Measurements from ENCODE around the gene NAPSA. TPM values are rescaled to one million over a fixed set of nuclear protein-coding genes. Genes with fewer than 3 reads are reported as not detected.
"Not testable (repeated sequence)": the region's sequence is repeated elsewhere in the genome, so short reads cannot be mapped to it uniquely, and the experiment has no call there.

NAPSA gene
- 0.27 TPM for total RNA-seq
- long read RNA-seq, result 0 reads

DNA sequence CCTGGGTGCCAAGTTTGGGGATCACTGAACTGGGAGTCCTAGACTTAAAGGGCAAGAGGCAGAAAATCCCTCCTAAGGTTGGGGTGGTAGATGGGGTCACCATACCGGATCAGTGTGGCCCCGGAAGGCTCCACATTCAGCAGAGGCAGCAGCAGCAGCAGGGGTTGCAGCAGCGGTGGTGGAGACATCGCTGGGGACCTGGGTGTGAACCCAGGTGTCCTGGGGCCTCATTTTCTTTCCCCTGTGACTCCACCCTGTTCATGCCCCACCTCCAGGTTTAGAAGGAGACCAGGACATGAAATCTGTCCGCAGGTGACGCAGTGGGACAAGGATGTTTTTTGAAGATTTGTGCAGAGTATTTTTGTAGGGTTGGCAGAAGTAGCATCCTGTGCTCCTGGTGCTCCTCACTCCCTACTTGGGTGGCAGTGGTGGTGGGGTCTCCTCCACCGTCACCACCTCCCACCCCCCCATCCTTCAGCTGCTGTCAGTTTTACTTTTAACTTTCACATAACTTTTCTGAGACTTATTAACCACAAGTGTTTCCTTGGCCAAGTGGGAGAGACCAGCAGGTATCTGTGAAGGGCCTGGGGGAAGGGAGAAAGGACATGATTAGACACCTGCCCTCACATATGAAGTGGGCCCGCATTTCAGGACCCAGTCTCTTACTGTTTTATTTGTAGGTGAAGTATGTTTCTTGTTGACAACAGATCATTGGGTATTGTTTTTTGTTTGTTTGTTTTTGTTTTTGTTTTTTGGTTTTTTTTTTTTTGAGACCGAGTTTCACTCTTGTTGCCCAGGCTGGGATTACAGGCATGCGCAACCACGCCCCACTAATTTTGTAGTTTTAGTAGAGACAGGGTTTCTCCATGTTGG lies at the start of gene NAPSA:
Gene NAPSA (minus strand): TSS at position 206 of the 873 bp plus-strand sequence. CDS start 18 bp downstream, at position 188.
- DNase-seq (ENCODE audit: missing footprints), result no peak
- intact Hi-C loops (cut with DNase I), result loop anchor here (10.0 kb wide), 1 partner anchor 559 kb away; no protein-coding TSS in a partner anchor
- ATAC-seq, result no peak

DNA sequence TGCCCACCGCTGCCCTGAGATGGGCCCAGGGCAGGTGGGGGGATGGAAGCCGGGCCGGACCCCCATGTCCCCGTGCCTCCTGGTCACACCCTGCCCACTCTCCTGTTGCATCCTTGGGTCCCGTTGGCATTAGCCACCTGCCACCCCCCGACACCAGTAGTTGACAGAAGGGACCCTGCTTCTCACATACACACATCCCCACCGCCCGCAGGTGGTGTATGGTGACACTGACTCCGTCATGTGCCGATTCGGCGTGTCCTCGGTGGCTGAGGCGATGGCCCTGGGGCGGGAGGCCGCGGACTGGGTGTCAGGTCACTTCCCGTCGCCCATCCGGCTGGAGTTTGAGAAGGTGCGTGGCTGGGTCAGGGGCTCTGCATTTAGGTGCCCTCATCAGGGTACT lies 48.1 kb upstream of the NAPSA start:
- no peak for ATAC-seq
- no peak for DNase-seq (ENCODE audit: missing footprints)
- intact Hi-C loops (cut with DNase I), result no loop called here

DNA sequence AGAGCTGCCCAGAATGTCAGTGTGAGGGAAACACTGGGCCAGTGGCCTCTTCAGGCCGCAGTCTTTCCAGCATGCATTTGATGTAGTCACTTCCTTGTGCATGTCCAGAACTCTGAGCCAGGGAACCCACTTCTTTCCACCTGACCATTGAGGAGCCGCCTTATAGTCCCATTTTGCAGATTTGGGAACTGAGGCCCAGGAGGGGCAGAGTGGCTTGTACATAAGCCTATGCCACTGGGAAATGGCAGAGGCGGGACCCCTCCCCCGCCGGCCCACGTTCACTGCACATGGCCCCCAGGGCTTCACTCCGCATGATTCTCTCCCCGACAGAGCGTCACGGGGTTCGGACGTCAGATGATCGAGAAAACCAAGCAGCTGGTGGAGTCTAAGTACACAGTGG lies 47.7 kb upstream of the NAPSA start:
- DNase-seq (ENCODE audit: missing footprints), result no peak
- intact Hi-C loops (cut with DNase I), result no loop called here
- no peak for ATAC-seq

DNA sequence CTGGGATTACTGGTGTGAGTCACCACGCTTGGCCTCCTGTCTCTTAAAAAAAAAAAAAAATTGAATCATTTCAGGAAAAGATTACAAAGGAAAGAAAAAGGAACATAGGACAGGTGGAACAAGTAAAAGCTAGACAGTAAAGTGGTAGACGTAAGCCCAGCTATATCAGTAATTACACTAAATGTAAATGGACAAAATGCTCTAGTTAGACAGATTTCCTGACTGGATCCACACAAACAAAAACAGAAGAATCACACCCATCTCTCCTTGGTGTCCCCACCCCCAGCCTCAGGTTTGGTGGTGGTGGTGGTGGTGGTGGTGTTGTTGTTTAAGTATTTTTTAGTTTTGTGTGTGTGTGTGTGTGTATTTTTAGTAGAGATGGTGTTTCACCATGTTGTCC lies 47.0 kb upstream of the NAPSA start:
- ATAC-seq (no peak), DNase-seq (ENCODE audit: missing footprints) (no peak)
- intact Hi-C loops (cut with DNase I), result no loop called here

DNA sequence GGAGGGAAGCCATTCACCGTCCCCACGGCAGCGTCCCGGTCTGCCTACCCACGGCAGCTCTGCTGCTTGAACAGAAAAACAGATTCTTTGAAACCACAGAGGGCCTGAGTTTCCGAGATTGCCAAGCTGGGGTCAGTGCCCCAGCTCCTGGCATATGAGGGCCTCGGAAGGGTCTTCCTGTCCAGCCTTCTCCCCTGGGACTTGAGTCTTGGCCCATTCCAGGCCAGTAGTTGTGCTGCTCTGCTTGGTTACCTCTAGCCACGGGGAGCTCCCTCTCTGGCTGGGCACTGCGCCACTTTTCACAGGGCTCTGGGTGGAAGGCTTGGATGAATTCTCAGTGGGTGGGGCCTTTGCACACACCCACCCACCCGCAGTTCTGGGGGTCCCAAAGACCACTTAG lies 44.7 kb upstream of the NAPSA start:
- ATAC-seq (no peak), DNase-seq (ENCODE audit: missing footprints) (no peak)
- intact Hi-C loops (cut with DNase I), result no loop called here

DNA sequence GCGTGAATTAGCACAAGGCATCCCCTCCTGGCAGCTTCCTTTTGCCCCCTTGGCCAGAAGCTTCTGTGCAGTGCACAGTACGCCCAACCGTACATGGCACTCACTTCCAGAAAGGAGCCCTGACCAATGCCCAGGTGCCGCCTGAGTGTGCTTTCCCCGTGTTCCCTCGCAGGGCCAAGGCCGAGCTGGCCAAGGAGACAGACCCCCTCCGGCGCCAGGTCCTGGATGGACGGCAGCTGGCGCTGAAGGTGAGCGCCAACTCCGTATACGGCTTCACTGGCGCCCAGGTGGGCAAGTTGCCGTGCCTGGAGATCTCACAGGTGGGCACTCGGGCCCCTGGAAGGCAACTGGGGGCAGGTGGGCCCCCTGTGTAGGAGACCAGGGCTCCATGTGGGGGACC lies 43.9 kb upstream of the NAPSA start:
- intact Hi-C loops (cut with DNase I), result no loop called here
- DNase-seq (ENCODE audit: missing footprints), result no peak
- ATAC-seq, result no peak

DNA sequence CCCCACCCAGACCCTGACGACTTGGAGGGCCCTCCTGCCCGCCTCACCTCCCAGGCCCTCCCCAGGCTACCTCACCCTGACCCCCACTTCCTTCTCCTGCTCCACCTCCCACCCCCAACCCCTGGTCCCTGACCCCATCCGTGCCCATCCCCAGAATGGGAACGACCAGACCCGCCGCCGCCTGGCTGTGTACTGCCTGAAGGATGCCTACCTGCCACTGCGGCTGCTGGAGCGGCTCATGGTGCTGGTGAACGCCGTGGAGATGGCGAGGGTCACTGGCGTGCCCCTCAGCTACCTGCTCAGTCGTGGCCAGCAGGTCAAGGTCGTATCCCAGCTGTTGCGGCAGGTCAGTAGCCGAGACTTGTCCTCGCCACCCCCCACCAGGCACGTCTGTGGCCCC lies 41.4 kb upstream of the NAPSA start:
- no peak for DNase-seq (ENCODE audit: missing footprints)
- intact Hi-C loops (cut with DNase I), result no loop called here
- ATAC-seq, result no peak

DNA sequence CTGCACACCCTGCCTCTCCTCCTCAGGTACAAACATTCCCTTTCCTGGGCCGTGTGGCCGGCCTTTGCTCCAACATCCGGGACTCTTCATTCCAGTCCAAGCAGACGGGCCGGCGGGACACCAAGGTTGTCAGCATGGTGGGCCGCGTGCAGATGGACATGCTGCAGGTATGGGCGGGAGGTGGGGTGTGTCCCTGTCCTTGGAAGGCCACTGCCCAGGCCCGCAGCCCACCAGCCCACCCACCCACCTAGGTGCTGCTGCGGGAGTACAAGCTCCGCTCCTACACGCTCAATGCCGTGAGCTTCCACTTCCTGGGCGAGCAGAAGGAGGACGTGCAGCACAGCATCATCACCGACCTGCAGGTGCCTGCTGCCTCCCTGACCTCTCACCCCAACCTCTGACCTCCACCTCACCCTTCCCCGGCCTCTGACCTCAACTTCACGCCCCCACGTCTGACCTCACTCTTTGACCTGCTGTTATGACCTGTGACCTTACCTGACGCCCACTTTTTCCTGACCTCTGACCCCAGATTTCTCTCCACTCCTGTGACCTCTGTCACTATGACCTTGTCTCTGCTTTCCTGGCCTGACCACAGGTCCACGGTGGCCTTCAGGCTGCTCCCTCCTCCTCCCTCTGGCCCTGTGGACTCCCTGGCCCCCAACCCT lies 40.8 kb upstream of the NAPSA start:
- intact Hi-C loops (cut with DNase I), result no loop called here

DNA sequence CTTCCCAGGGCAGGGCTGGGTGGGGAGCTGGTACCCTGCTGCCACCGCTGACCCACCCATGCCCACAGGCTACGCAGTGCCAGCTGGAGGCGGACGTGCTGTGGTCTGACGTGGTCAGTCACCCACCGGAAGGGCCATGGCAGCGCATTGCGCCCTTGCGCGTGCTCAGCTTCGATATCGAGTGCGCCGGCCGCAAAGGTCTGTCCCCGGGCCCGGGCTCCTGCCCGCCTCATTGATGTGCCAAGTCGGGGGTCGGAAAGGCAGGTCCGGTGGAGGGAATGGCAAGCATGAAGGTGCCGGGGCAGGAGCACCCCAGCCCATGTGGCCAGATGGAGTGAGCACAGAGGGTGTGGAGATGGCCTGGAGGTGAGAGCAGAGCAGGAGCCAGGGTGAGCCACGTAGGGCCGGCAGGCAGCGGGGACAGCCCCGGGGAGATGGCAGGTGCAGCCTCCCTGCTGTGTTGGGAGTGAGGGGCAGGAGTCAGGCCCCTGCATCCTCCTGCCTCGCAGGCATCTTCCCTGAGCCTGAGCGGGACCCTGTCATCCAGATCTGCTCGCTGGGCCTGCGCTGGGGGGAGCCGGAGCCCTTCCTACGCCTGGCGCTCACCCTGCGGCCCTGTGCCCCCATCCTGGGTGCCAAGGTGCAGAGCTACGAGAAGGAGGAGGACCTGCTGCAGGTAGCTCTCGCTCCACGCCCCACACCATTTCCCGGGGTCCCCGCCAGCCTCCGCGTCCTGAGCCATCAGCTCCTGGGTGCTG lies 37.3 kb upstream of the NAPSA start:
- DNase-seq (ENCODE audit: missing footprints) (no peak), ATAC-seq (peak; percentile 10)
- intact Hi-C loops (cut with DNase I), result no loop called here

More for the DNA sequence above, 40.8 kb upstream of the NAPSA start:
- ATAC-seq (no peak), DNase-seq (ENCODE audit: missing footprints) (no peak)

DNA sequence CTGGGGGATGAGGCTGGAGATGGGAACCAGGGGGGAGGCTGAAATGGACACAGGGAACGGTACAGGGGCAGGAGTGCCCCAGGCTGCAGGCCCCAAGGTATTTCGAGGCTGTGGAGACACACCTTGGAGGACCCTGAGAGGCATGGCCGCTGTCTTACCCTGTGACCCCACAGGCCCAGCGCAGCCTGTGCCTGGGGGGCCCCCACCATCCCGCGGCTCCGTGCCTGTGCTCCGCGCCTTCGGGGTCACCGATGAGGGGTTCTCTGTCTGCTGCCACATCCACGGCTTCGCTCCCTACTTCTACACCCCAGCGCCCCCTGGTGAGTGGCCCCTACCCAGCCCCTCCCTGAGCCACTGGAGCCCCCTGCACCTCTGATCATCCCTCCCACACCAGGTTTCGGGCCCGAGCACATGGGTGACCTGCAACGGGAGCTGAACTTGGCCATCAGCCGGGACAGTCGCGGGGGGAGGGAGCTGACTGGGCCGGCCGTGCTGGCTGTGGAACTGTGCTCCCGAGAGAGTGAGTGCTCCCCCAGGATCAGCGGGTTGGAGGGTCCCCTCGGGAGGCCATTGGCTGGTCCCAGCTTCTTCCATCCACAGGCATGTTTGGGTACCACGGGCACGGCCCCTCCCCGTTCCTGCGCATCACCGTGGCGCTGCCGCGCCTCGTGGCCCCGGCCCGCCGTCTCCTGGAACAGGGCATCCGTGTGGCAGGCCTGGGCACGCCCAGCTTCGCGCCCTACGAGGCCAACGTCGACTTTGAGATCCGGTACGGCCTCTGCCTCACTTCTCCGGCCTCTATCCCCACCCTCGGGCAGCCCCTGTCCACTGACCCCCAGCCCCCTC lies 36.4 kb upstream of the NAPSA start:
- intact Hi-C loops (cut with DNase I), result no loop called here
- ATAC-seq, result peak; percentile 8
- no peak for DNase-seq (ENCODE audit: missing footprints)

DNA sequence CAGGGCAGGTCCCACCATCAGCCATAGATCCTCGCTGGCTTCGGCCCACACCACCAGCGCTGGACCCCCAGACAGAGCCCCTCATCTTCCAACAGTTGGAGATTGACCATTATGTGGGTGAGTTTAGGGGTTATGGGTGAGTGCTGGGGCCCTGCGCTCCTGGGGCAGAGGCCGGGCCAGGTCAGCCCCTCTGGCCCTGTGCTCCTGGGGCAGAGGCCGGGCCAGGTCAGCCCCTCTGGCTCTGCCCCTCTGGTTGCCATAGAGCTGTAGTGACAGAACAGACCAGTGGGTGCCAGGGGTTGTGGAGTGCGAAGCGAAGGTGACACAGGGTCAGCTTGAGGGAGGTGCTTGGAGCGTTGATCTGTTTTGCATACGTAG lies 33.9 kb upstream of the NAPSA start:
- intact Hi-C loops (cut with DNase I), result no loop called here
- ATAC-seq, result no peak
- DNase-seq (ENCODE audit: missing footprints), result no peak

DNA sequence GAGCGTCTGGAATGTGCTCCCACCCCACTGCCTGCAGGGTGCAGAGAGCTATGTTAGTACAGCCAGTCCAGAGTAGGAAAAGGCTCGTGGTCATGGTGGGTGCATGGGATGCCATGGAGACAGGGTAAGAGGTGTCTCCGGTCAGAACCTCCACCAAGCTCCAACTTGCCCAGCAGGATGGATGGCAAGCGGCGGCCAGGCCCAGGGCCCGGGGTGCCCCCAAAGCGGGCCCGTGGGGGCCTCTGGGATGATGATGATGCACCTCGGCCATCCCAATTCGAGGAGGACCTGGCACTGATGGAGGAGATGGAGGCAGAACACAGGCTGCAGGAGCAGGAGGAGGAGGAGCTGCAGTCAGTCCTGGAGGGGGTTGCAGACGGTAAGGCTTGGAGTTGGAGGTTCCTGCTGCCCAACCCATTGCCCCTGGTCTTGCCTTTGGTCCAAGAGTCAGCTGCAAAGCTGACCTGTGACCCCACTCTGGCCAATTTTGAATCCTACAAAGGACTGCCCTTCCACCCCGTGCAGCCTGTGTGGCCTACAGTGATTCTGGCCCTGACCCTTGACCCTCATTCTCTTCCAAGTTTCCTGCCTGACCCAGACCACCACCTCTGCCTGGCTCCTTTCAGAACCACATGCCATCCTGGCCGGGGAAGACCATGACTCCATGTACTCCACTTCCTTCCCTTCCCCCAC lies 33.4 kb upstream of the NAPSA start:
- DNase-seq (ENCODE audit: missing footprints), result no peak
- ATAC-seq, result no peak
- intact Hi-C loops (cut with DNase I), result no loop called here

DNA sequence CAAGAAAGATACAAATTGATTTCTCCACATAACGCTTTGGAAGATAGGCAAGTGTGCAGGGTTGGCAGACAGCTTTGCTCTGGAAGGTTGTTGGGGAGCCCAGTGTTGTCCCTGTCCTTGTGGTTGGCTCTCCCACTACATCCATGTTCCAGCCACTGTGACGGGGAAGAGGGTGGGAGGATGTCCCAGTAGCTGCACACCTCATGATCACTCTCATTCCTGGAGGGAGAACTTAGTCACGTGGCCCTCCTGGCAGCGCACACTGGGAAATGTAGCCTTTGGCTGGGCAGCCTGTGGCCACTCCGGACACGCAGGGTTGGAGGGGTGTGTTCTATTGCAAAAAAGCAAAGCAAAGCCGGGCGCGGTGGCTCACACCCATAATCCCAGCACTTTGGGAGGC lies 28.6 kb upstream of the NAPSA start:
- ATAC-seq (no peak), DNase-seq (ENCODE audit: missing footprints) (no peak)
- intact Hi-C loops (cut with DNase I), result no loop called here

DNA sequence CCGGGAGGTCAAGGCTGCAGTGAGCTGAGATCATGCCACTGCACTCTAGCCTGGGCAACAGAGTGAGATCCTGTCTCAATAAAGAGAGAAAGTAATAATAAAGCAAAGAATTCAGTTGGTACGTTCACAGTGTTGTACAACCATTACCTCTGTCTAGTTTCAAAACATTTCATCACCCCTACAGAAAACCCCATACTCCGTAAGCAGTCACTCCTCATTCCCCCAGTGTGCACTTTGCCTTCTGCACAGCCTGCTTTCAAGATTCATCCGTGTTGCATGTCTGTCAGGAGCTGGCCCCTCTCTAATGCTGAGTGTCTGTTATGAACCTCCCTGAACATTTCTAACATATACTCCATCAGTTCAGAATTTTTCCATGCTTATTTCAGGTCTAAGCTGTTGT lies 28.1 kb upstream of the NAPSA start:
- intact Hi-C loops (cut with DNase I), result no loop called here
- ATAC-seq, result no peak
- no peak for DNase-seq (ENCODE audit: missing footprints)

DNA sequence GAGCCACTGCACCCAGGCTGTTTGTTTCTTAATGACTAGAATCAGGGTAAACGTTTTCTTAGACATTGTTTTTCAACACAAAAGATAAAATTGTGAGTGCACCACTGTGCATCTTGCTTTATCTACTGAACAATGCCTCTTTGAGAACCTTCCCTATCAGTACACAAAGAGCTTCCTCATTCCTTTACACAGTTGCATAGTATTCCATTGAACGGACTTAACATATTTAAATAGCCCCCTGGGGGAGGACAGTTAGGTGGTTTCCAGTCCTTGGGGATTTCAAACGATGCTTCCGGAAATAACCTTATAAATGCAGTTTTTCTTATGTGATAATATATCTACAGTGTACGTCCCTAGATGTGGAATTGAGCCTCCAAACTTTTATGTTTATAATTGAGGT lies 27.3 kb upstream of the NAPSA start:
- no peak for ATAC-seq
- DNase-seq (ENCODE audit: missing footprints), result no peak
- intact Hi-C loops (cut with DNase I), result no loop called here

DNA sequence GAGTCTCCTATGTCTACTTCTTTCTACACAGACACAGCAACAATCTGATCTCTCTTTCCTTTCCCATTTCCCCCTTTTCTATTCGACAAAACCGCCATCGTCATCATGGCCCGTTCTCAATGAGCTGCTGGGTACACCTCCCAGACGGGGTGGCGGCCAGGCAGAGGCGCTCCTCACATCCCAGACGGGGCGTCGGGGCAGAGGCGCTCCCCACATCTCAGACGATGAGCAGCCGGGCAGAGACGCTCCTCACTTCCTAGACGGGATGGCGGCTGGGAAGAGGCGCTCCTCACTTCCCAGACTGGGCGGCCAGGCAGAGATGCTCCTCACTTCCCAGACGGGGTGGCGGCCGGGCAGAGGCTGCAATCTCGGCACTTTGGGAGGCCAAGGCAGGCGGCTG lies 25.5 kb upstream of the NAPSA start:
- intact Hi-C loops (cut with DNase I); DNase-seq (ENCODE audit: missing footprints); ATAC-seq: not testable (repeated sequence)

DNA sequence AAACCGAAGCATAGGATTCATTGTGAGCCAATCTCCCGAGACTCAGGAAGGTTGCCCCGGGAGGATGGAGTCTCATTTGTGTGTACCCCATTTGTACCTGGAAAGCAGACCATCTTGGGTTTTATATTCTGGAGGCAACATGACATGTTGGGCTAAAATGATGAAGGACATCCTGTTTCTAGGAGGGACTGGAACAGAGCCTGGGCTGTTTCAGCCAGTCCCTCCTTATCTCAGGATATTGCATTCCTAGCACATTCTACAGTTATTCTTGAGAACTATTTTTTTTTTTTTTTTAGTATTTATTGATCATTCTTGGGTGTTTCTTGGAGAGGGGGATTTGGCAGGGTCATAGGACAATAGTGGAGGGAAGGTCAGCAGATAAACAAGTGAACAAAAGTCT lies 24.9 kb upstream of the NAPSA start:
- intact Hi-C loops (cut with DNase I); DNase-seq (ENCODE audit: missing footprints); ATAC-seq: not testable (repeated sequence)

DNA sequence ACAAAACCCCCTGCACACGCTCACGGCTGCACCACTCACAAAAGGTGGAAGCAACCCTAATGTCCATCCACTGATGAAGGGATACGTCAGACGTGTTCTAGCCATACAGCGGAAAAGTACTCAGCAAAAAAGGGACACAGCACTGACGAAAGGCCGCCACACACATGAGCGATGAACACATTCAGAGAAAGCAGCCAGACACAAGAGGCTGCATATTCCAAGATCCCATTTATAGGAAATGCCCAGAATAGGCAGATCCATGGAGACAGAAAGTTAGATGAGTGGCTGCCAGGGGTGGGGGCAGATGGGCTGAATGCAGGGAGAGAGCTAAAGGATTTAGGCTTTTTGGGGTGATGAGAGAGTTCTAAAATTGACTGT lies 22.4 kb upstream of the NAPSA start:
- intact Hi-C loops (cut with DNase I), result no loop called here
- no peak for DNase-seq (ENCODE audit: missing footprints)
- no peak for ATAC-seq

Measured in Right ventricle myocardium inferior (tissue), 1 donor.